Aorta (tissue), 5 donors: Measurements from ENCODE around the gene EML5. TPM values are rescaled to one million over a fixed set of nuclear protein-coding genes. Genes with fewer than 3 reads are reported as not detected.

ENCODE experiments used
- ATAC-seq: fragments of 200-7000 bp; cut with Tn5 transposase; one replicate; pipeline ENCODE4 v1.9.1; 2022; ENCODE audit warnings: moderate library complexity; ENCODE audit not compliant: low FRiP score
- DNase-seq, 2 donors: peaks; one replicate each; pipeline ENCODE4 v3.0.0-alpha.2; 2020
- H3K27ac ChIP-seq, 2 donors: one replicate each; pipeline ENCODE4 v1.5.1; 2013; ENCODE audit warnings: low read length in 2 of 2, mild to moderate bottlenecking in 2 of 2, moderate library complexity in 2 of 2, control low read depth in 1 of 2, inconsistent platforms in 1 of 2, low read depth in 1 of 2
- H3K27me3 ChIP-seq, 2 donors: one replicate each; pipeline ENCODE4 v1.6.1; 2013; ENCODE audit warnings: control low read depth in 1 of 2, low read length in 1 of 2, mild to moderate bottlenecking in 1 of 2, moderate library complexity in 1 of 2; ENCODE audit not compliant: insufficient read depth in 2 of 2, control insufficient read depth in 1 of 2
- H3K36me3 ChIP-seq, 2 donors: one replicate each; pipeline ENCODE4 v1.6.1; 2013; ENCODE audit warnings: control low read depth in 1 of 2, low read length in 1 of 2, mild to moderate bottlenecking in 1 of 2; ENCODE audit not compliant: insufficient read depth in 2 of 2, control insufficient read depth in 1 of 2
- H3K4me1 ChIP-seq, 2 donors: one replicate each; pipeline ENCODE4 v1.6.1; 2013; ENCODE audit warnings: low read length in 2 of 2, control low read depth in 1 of 2, mild to moderate bottlenecking in 1 of 2, moderate library complexity in 1 of 2; ENCODE audit not compliant: insufficient read depth in 2 of 2, control insufficient read depth in 1 of 2
- H3K4me3 ChIP-seq, 2 donors: one replicate each; pipeline ENCODE4 v1.5.1; 2013; ENCODE audit warnings: low read length in 2 of 2, control low read depth in 1 of 2, mild to moderate bottlenecking in 1 of 2
- H3K9me3 ChIP-seq: one replicate; pipeline ENCODE4 v1.6.1; 2013; ENCODE audit warnings: mild to moderate bottlenecking, low read length; ENCODE audit not compliant: control insufficient read depth
- WGBS, 2 donors: extraction: QIAGEN DNeasy Blood & Tissue Kit; methylation state at CpG; one replicate each; pipeline ENCODE4 v1.1.7; 2013; 5-methylcytosine and 5-hydroxymethylcytosine counted together
- intact Hi-C, 2 donors: fragments of 100-400 bp; cut with DNase I; formaldehyde crosslinking; loops; one replicate each; pipeline versions ENCODE4 v1.14.2 to v1.15.0; 2022
- polyA plus RNA-seq, 2 donors: library from polyadenylated mRNA; stranded (reverse); fragments of 200-250 nt; gene quantifications; one replicate each; pipeline ENCODE4 v1.2.3, GENCODE V29; 2013
- total RNA-seq, 2 donors: library from RNA; stranded (reverse); fragmentation: NEBNext Ultra II Directional; extraction: Animal tissue kit (Norgen Biotek cat#: 25700); gene quantifications; one replicate each; pipeline ENCODE4 v1.2.1, GENCODE V29; 2021
- donor health status: healthy with polysubstance abuse.
- donor health status: Bipolar disorder and iron deficiency.
- donor health status: DM: no; HTN: no; CAD: no.
- donor health status: DM: no; HTN: no; CAD: no.
- donor health status: DM: yes; HTN: yes; CAD: no.

The EML5 gene
- total and polyA plus RNA-seq, 4 donors, result 0.18 to 1.6 (median 0.51) TPM

DNA sequence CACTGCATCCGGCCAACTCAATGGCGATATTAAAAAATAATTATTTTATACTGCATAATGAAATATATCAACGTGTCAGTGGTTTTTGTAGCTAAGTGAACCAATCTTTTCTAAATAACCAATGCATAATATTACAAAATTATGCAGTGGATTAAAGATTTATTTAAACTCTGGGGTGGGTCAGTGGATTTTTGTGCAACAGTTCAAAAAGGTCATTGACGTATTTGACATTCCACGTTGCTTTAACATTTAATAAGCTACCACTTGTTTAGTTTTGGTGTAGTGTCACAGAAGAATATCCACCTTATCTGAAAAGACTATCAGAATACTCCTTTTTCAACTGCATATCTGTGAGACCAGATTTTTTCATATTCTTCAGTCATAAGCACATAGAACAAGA is 227.3 kb downstream of the EML5 start:
- intact Hi-C loops, result no loop called here
- ATAC-seq, result no peak
- WGBS, 2 donors, result 89 to 90% methylated on average over 5 of the region's 5 CpGs

DNA sequence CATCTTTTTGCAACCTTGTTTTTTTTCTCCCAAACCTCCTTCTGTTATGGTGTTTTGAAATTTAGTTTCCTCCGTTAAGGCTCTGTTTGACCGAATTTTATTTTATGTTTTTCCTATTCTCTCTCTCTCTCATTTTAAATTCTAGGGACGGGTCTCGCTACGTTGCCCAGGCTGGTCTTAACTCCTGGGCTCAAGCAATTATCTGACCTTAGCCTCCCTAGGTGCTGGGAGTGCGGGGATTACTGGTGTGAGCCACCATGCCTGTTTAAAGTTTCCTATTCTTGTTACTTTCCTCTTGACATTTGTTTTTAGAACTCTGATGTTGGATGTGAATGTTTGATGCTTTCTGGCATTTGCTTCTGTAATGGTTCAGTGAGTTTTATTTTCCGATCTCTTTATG is 228.9 kb downstream of the EML5 start:
- Histone ChIP-seq H3K36me3 (peaks cover 0 to 1% of the 10 kb centered on the region in 2 donors), H3K9me3 (no peaks in the 10 kb centered on the region), H3K27ac (no peak overlapping the region), H3K4me3 (peak overlapping the region; percentile 82 to 86), H3K27me3 (no peaks in the 10 kb centered on the region), H3K4me1 (peaks cover 0 to 2% of the 10 kb centered on the region in 2 donors)
- intact Hi-C loops, result loop anchor here in 1 of 2 donors (5.0 kb wide), 1 partner anchor 72 kb away; no protein-coding TSS in a partner anchor
- DNase-seq (no peak), ATAC-seq (no peak)
- 25% methylated on average over 7 of the region's 7 CpGs for WGBS, 2 donors

More for the DNA sequence above, 227.3 kb downstream of the EML5 start:
- Histone ChIP-seq H3K4me3 (no peak overlapping the region), H3K27ac (no peak overlapping the region), H3K36me3 (peaks cover 5 to 8% of the 10 kb centered on the region in 2 donors), H3K9me3 (no peaks in the 10 kb centered on the region), H3K4me1 (peaks cover 0 to 2% of the 10 kb centered on the region in 2 donors), H3K27me3 (no peaks in the 10 kb centered on the region)
- no peak for DNase-seq

DNA sequence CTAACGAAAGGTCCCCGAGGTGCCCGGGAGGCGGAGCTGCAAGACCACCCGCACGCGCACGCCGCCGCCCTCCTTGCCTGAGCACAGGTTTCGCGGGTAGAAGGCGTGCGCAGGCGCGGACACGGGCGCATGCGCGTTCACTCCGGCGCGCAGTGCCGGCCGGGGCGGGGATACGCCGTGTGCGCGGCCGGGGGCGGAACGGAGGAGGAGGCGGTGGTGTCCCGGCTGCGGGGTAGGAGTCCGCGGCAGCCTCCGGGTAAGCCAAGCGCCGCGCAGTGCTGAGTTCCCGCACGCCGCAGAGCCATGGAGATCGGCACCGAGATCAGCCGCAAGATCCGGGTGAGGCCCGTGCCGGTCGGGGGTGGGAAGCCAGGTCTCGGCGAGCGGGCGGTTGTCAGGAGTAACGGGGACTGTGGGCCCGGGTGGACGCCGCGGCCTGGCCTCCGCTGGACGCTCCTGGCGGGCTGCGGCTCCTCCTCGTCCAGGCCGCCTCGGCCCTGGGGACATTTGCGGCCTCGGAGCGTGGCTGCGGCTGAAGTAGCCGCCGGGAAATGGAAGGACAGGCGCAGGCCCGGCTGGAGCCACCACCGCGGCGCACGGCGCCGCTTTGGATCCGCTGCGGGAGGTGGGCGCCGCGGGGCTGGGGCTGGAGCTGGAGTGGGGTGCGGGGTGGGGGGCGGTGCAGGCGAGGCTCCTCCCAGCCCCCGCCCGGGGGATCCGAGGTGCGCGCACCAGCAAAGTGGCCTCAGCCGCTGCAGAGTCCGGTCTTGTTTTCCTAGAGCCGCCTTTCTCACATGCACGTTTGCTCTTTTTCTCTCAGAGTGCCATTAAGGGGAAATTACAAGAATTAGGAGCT is 229.7 kb downstream of the EML5 start, which contains the start of gene ZC3H14:
Gene ZC3H14 (plus strand): TSS at position 207 of the 856 bp plus-strand sequence. CDS start 97 bp downstream, at position 304.
- peak; percentile 89 to 94 for DNase-seq
- peak within 1 kb of the TSS; percentile 82 to 86 for H3K4me3 ChIP-seq
- peak within 1 kb of the TSS in 1 of 2 donors; percentile 84 for H3K27ac ChIP-seq
- peak; percentile 98 for ATAC-seq
- intact Hi-C loops, result loop anchor here in 1 of 2 donors (5.0 kb wide), 1 partner anchor 71 kb away; no protein-coding TSS in a partner anchor
- no peaks in the 10 kb centered on the region for H3K27me3 ChIP-seq
- peaks cover 0 to 2% of the 10 kb centered on the region in 2 donors for H3K4me1 ChIP-seq
- no peaks in the 10 kb centered on the region for H3K36me3 ChIP-seq
- WGBS, 2 donors, result 1% methylated on average over 69 to 99 of the region's 99 CpGs
- H3K9me3 ChIP-seq, result no peaks in the 10 kb centered on the region

DNA sequence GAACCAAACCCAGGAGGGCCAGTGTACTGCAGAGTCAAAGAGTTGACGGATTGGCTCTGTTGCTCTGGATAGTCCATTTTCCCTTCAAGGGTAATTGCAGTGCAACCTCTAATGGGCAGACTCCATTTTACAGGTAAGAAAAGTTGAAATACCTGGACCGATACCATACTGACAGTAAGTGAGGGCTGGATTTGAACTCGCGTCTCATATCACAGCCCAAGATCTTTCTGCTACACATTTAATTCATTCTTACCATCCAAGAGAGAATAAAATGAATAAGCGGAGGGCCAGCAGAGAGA is 230.3 kb downstream of the EML5 start:
- no peaks in the 10 kb centered on the region for H3K9me3 ChIP-seq
- no peaks in the 10 kb centered on the region for H3K36me3 ChIP-seq
- ATAC-seq (no peak), DNase-seq (no peak)
- H3K4me1 ChIP-seq, result peaks cover 0 to 2% of the 10 kb centered on the region in 2 donors
- intact Hi-C loops, result loop anchor here in 1 of 2 donors (5.0 kb wide), 1 partner anchor 70 kb away; no protein-coding TSS in a partner anchor
- 25 to 26% methylated on average over 5 of the region's 5 CpGs for WGBS, 2 donors
- H3K4me3 ChIP-seq, result peak overlapping the region in 1 of 2 donors; percentile 86
- no peak overlapping the region for H3K27ac ChIP-seq
- no peaks in the 10 kb centered on the region for H3K27me3 ChIP-seq

Other genes with a start within 250 kb of the EML5 start
- 10 to 100 TPM; 45.8 to 53.7 TPM for gene PTPN21, start 237.9 kb downstream of the EML5 start, total RNA-seq
- 10 to 100 TPM; 15.6 to 26.4 TPM for gene PTPN21, start 237.9 kb downstream of the EML5 start, polyA plus RNA-seq
- 10 to 100 TPM; 46.7 to 55.1 TPM for gene ZC3H14, start 229.9 kb downstream of the EML5 start, total RNA-seq
- 10 to 100 TPM; 16.0 to 35.9 TPM for gene ZC3H14, start 229.9 kb downstream of the EML5 start, polyA plus RNA-seq
- 10 to 100 TPM; 14.1 to 21.7 TPM for gene TTC8, start 31.7 kb upstream of the EML5 start, total RNA-seq
- gene TTC8, start 31.7 kb upstream of the EML5 start, polyA plus RNA-seq, result 10 to 100 TPM; 10.5 to 23.1 TPM